Measurements from ENCODE around the gene KCNS3.
A peak's percentile ranks its signal among the peaks of the same experiment; 100 is the strongest.

Gene KCNS3

DNA sequence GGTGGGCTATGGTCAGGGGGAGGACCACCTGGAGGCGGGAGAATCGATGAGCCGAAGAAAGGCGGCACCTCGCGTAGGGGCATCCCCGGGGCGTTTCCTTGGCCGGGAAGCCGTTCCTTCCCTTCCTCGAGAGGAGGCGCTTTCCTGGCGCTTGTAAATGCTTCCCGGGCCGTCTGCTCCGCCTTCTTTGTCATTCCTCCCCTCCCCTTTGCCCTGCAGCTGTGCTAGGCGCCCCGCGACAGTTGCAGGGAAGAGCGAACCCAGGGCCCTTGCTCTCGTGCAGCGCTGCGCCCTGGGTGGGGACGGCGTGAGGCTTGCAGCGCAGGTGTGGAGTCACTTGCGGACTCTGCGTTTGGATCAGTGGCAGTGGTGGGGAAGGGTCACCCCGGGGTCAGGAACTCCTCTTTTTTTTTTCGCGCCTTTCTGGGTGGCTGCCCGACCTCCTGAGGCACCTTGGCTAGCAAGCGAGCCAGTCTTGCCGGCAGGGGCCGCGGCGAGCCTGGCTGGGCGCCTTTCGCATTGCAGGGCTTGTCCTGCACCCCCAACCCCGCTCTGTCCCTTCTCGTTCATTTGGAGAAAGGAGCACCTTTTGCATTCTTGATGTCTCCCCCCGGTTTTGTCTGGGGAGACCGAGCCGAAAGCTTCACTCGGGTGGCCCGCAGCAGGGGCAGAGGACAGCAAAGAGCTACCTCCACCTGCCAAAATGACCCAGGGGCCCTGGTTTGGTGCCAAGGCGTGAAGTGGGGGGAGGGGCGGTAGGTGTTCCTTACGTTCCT, 858 bp downstream of the KCNS3 start:
- Histone ChIP-seq H3K9ac (ENCODE audit: low read length) (no peak overlapping the region), H3K27ac (ENCODE audit: low read depth, low read length) (no peak overlapping the region), H3K4me1 (ENCODE audit: insufficient read depth, low read length) (no peaks in the 10 kb centered on the region), H3K9me3 (ENCODE audit: low read length) (no peaks in the 10 kb centered on the region), H3K27me3 (ENCODE audit: control insufficient read depth in 1 of 2, insufficient read depth in 2 of 2, low read length in 2 of 2) (peaks cover 0 to 14% of the 10 kb centered on the region in 2 donors), H3K4me3 (ENCODE audit: low read depth in 1 of 2, low read length in 2 of 2) (peak overlapping the region; percentile 58 to 77), H3K36me3 (ENCODE audit: insufficient read depth, low read length) (no peaks in the 10 kb centered on the region)

DNA sequence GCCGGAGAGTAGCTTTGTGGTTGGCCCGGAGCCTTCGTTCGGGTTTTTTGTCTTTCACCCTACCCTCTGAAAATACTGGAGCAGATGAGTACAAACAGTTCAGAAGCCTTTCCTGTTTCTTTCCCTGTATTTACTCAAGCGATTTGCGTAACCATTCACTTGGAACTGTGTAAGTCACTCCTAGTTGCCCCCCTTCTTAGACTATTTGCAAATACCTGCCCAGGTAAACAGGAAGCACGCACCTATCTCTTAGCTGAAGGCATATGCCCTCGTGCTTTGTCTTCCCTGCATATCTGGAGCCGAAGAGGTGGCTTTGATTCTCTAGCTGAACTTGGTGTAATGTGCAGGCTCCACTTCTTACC, 1.4 kb downstream of the KCNS3 start:
- no peaks in the 10 kb centered on the region for H3K36me3 ChIP-seq (ENCODE audit: insufficient read depth, low read length)
- no peak overlapping the region for H3K27ac ChIP-seq (ENCODE audit: low read depth, low read length)
- no peak overlapping the region for H3K9ac ChIP-seq (ENCODE audit: low read length)
- H3K27me3 ChIP-seq (ENCODE audit: control insufficient read depth in 1 of 2, insufficient read depth in 2 of 2, low read length in 2 of 2), result peaks cover 0 to 14% of the 10 kb centered on the region in 2 donors
- H3K9me3 ChIP-seq (ENCODE audit: low read length), result no peaks in the 10 kb centered on the region
- no peaks in the 10 kb centered on the region for H3K4me1 ChIP-seq (ENCODE audit: insufficient read depth, low read length)
- H3K4me3 ChIP-seq (ENCODE audit: low read depth in 1 of 2, low read length in 2 of 2), result peak overlapping the region; percentile 58 to 77

DNA sequence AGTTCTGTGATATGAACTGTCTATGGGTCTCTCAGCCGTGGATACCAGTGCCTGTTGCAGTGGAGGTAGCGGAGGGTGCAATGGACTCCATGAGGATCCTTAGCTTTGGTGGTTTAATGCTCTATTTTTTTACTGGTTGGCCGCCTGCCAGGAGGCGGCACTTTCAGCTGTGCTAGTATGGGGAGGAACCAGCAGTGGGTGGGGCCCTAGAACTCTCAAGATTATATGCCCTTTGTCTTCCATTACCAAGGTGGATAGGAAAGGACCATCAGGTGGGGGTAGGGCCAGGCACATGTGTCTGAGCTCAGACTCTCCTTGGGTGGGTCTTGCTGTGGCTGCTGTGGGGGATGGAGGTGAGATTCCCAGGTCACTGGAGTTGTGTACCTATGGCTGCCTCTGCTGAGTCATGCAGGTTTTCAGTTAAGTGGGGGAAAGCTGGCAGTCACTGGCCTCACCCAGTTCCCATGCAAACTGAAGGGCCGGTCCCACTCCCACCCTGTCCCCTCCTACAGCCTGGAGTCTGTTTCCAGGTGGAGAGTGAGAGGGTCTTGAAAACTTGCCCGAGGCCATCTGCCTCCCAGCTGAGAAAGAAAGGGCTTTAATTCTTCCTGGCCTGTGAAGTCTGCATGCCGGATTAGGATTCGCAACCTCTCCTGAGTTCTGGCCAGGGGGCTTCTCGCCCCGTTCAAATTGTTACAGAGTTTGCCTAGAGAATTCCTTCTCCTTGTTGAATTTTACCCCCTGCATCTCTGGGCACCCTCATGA, 14.5 kb downstream of the KCNS3 start:
- no peaks in the 10 kb centered on the region for H3K27me3 ChIP-seq (ENCODE audit: control insufficient read depth in 1 of 2, insufficient read depth in 2 of 2, low read length in 2 of 2)
- no peaks in the 10 kb centered on the region for H3K9me3 ChIP-seq (ENCODE audit: low read length)
- no peak overlapping the region for H3K27ac ChIP-seq (ENCODE audit: low read depth, low read length)
- no peak overlapping the region for H3K9ac ChIP-seq (ENCODE audit: low read length)
- H3K36me3 ChIP-seq (ENCODE audit: insufficient read depth, low read length), result no peaks in the 10 kb centered on the region
- H3K4me3 ChIP-seq (ENCODE audit: low read depth in 1 of 2, low read length in 2 of 2), result no peak overlapping the region
- H3K4me1 ChIP-seq (ENCODE audit: insufficient read depth, low read length), result no peaks in the 10 kb centered on the region

DNA sequence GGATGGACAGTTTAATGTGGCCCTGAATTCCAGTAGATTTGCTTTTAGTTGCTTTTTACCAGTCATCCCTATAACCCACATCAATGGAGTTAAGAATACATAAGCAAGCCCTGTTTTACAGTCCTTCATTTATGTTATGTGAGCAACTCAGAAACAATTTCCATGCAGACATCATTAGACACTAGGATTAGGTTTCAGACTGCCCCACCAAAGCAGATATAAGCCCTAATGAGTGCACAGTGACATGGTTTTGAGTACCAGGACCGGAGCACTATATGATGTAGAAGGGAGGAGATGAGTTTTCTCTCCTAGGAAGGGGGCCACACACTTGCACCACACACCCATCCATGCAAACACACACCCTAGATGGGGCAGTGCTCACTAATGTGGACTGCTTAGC, 15.5 kb downstream of the KCNS3 start:
- Histone ChIP-seq H3K36me3 (ENCODE audit: insufficient read depth, low read length) (no peaks in the 10 kb centered on the region), H3K4me3 (ENCODE audit: low read depth in 1 of 2, low read length in 2 of 2) (no peak overlapping the region), H3K27me3 (ENCODE audit: control insufficient read depth in 1 of 2, insufficient read depth in 2 of 2, low read length in 2 of 2) (no peaks in the 10 kb centered on the region), H3K4me1 (ENCODE audit: insufficient read depth, low read length) (no peaks in the 10 kb centered on the region), H3K9ac (ENCODE audit: low read length) (no peak overlapping the region), H3K27ac (ENCODE audit: low read depth, low read length) (no peak overlapping the region), H3K9me3 (ENCODE audit: low read length) (no peaks in the 10 kb centered on the region)

DNA sequence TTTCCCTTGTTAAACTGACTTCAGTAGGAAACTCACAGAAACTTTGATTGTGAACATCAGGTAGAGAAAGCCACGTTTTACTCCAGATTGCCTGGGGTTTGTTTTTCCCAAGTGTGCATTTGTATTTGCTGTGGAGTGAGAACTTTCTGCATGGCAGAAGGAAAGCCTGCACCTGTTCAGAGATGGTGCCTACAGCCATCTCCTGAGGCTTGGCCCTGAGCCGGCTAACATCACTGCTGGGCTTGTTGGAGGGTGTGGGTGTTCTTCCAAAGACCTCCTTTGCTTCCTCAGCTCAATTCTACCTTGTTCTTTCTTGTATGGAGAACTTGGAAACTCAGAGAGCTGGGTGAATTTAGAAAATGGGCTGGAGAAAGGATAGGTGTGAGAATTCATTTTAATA, 16.1 kb downstream of the KCNS3 start:
- no peaks in the 10 kb centered on the region for H3K36me3 ChIP-seq (ENCODE audit: insufficient read depth, low read length)

DNA sequence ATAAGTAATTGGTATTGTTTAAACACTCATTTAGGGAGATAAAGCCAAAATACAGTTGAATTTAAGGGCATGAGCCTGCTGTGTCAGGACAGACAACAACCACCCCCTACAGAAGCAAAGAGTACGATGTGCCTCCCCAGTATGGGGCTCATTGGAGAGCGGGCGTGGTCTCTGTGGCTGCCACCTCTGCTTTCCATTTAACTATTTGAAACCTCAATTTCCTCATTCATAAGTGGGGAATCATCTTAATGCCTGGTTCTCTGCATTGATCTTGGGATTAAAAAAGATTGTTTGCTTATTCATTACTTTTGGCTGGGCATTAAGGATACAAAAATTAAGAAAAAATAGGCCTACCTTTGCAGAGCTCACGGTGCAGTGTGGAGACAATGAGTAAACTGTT, 21.4 kb downstream of the KCNS3 start:
- Histone ChIP-seq H3K4me1 (ENCODE audit: insufficient read depth, low read length) (no peaks in the 10 kb centered on the region), H3K27ac (ENCODE audit: low read depth, low read length) (no peak overlapping the region), H3K4me3 (ENCODE audit: low read depth in 1 of 2, low read length in 2 of 2) (no peak overlapping the region), H3K36me3 (ENCODE audit: insufficient read depth, low read length) (no peaks in the 10 kb centered on the region), H3K27me3 (ENCODE audit: control insufficient read depth in 1 of 2, insufficient read depth in 2 of 2, low read length in 2 of 2) (no peaks in the 10 kb centered on the region), H3K9me3 (ENCODE audit: low read length) (no peaks in the 10 kb centered on the region), H3K9ac (ENCODE audit: low read length) (no peak overlapping the region)

More for the DNA sequence above, 16.1 kb downstream of the KCNS3 start:
- no peak overlapping the region for H3K9ac ChIP-seq (ENCODE audit: low read length)
- no peaks in the 10 kb centered on the region for H3K9me3 ChIP-seq (ENCODE audit: low read length)
- no peaks in the 10 kb centered on the region for H3K27me3 ChIP-seq (ENCODE audit: control insufficient read depth in 1 of 2, insufficient read depth in 2 of 2, low read length in 2 of 2)
- no peak overlapping the region for H3K4me3 ChIP-seq (ENCODE audit: low read depth in 1 of 2, low read length in 2 of 2)
- H3K27ac ChIP-seq (ENCODE audit: low read depth, low read length), result no peak overlapping the region
- H3K4me1 ChIP-seq (ENCODE audit: insufficient read depth, low read length), result no peaks in the 10 kb centered on the region

DNA sequence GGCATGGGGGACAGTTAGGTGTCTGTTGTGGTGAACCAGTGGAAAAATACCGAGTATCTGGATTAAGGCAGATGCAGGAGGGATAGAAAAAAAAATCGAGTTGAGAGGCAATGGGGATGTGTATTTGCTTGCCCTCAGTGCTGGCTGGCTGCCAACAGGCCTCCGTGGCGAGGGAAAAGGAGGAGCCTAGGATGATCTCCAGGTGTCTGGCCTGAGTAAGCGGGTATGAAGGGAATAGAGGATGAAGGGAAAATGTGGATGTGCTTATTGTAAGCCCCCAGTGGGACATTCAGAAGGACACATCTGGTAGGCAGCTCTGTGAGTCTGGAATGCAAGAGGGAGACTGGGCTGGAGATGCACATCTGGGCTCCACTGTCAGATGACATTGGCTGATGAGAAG, 22.8 kb downstream of the KCNS3 start:
- H3K4me3 ChIP-seq (ENCODE audit: low read depth in 1 of 2, low read length in 2 of 2), result no peak overlapping the region
- no peak overlapping the region for H3K27ac ChIP-seq (ENCODE audit: low read depth, low read length)
- H3K9me3 ChIP-seq (ENCODE audit: low read length), result no peaks in the 10 kb centered on the region
- H3K9ac ChIP-seq (ENCODE audit: low read length), result no peak overlapping the region
- no peaks in the 10 kb centered on the region for H3K36me3 ChIP-seq (ENCODE audit: insufficient read depth, low read length)
- no peaks in the 10 kb centered on the region for H3K27me3 ChIP-seq (ENCODE audit: control insufficient read depth in 1 of 2, insufficient read depth in 2 of 2, low read length in 2 of 2)
- H3K4me1 ChIP-seq (ENCODE audit: insufficient read depth, low read length), result no peaks in the 10 kb centered on the region

DNA sequence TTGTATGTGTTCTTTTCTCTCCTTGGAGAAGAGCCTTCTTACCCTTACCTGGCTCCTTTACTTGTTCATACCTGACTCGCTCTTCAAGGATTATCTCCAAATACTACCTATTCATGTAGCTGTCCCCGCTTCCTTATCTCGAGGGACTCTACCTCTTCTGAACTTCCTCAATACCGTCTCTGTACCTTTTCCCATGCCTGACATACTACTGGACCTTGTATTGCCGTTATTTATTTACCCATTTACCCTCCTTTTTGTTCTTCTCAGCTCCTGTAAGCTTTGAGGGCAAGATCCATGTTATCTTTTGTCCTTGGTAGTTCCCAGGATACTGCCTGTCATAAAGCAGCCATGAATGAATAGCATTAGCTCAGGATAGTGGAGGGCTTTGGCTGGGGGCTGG, 32.5 kb downstream of the KCNS3 start:
- Histone ChIP-seq H3K27ac (ENCODE audit: low read depth, low read length) (no peak overlapping the region), H3K4me3 (ENCODE audit: low read depth in 1 of 2, low read length in 2 of 2) (no peak overlapping the region), H3K27me3 (ENCODE audit: control insufficient read depth in 1 of 2, insufficient read depth in 2 of 2, low read length in 2 of 2) (no peaks in the 10 kb centered on the region), H3K9me3 (ENCODE audit: low read length) (no peaks in the 10 kb centered on the region), H3K9ac (ENCODE audit: low read length) (no peak overlapping the region), H3K4me1 (ENCODE audit: insufficient read depth, low read length) (no peaks in the 10 kb centered on the region), H3K36me3 (ENCODE audit: insufficient read depth, low read length) (no peaks in the 10 kb centered on the region)

DNA sequence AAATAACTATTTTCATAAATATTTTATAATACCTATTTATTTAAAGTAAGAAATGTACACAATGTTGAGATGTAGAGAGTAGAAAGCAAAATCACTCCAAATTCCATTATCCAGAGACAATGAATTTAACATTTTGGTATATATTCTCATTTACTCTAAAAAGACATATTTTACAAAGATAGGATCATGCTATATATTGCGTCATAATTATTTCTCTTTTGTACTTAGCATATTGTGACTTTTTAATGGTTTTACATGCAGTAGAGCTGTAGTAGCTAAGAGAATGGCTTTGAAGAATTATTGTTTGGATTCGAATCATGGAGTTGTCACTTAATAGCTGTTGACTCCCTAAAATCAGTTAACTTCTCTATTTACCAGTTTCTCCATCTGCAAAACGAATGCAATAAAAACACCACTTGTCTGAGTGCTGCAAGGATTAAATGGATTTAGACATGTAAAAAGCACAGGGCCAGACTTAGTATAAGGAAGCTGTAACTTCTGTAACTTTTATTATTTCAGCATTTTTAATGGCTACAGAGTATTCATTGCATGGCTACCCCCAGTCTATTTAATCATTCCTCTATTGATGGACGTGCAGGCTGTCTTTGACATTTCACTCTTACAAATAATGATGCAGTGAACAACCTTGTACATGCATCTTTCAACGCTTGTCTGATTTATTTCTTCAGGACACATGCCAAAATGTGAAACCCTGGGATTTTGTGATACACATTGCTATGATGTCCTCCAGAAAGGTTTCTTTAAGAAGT, 33.2 kb downstream of the KCNS3 start:
- no peaks in the 10 kb centered on the region for H3K27me3 ChIP-seq (ENCODE audit: control insufficient read depth in 1 of 2, insufficient read depth in 2 of 2, low read length in 2 of 2)
- no peak overlapping the region for H3K4me3 ChIP-seq (ENCODE audit: low read depth in 1 of 2, low read length in 2 of 2)
- no peak overlapping the region for H3K9ac ChIP-seq (ENCODE audit: low read length)
- H3K9me3 ChIP-seq (ENCODE audit: low read length), result no peaks in the 10 kb centered on the region
- H3K4me1 ChIP-seq (ENCODE audit: insufficient read depth, low read length), result peaks cover 5% of the 10 kb centered on the region
- no peaks in the 10 kb centered on the region for H3K36me3 ChIP-seq (ENCODE audit: insufficient read depth, low read length)
- no peak overlapping the region for H3K27ac ChIP-seq (ENCODE audit: low read depth, low read length)

DNA sequence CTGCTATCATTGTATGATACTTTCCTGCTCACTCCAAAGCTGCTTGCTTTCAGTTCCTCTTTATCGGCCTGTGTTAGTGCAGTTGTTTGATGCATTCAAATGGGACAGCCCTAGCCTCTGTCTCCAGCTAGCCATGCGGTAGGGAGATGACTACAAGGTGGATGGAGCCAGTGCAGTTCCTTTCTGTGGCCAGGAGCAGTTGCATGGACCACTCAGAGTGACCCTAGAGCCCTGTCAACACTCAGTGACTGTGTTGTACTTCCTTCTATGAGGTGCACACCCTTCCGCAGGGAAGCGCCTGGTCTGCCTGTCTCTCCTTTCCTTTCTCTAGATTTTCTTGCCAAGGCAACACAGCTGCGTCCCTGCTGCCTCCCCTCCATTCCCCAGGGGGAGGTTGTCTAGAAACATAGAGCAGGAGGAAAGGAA, 33.8 kb downstream of the KCNS3 start:
- no peaks in the 10 kb centered on the region for H3K27me3 ChIP-seq (ENCODE audit: control insufficient read depth in 1 of 2, insufficient read depth in 2 of 2, low read length in 2 of 2)
- no peaks in the 10 kb centered on the region for H3K36me3 ChIP-seq (ENCODE audit: insufficient read depth, low read length)
- H3K4me3 ChIP-seq (ENCODE audit: low read depth in 1 of 2, low read length in 2 of 2), result no peak overlapping the region
- H3K9me3 ChIP-seq (ENCODE audit: low read length), result no peaks in the 10 kb centered on the region
- no peak overlapping the region for H3K9ac ChIP-seq (ENCODE audit: low read length)
- no peak overlapping the region for H3K27ac ChIP-seq (ENCODE audit: low read depth, low read length)
- H3K4me1 ChIP-seq (ENCODE audit: insufficient read depth, low read length), result peaks cover 5% of the 10 kb centered on the region

DNA sequence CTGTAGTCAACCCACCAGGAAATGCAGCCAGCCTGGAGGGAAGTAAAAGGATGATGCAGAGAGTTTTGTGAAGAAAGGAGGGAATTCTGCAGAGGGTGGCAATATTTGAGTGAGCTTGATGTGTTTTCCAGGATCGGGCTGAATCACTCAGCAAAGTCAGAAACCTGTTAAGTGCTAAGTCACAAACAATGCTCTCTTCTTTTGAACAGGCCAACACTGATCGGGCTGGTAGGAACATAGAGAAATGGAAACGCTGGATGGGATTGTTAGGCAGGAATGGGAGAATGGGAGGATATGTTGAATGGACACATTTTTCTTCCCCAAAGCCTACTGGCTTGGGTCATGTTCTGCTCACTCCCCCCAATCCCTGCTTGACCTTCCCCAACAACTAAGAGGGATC, 36.6 kb downstream of the KCNS3 start:
- no peak overlapping the region for H3K9ac ChIP-seq (ENCODE audit: low read length)
- H3K36me3 ChIP-seq (ENCODE audit: insufficient read depth, low read length), result no peaks in the 10 kb centered on the region
- no peaks in the 10 kb centered on the region for H3K9me3 ChIP-seq (ENCODE audit: low read length)
- no peaks in the 10 kb centered on the region for H3K27me3 ChIP-seq (ENCODE audit: control insufficient read depth in 1 of 2, insufficient read depth in 2 of 2, low read length in 2 of 2)
- peaks cover 5% of the 10 kb centered on the region for H3K4me1 ChIP-seq (ENCODE audit: insufficient read depth, low read length)
- no peak overlapping the region for H3K27ac ChIP-seq (ENCODE audit: low read depth, low read length)
- no peak overlapping the region for H3K4me3 ChIP-seq (ENCODE audit: low read depth in 1 of 2, low read length in 2 of 2)
